ENCODE data around the gene ZNF3. TPM values are rescaled to one million over a fixed set of nuclear protein-coding genes. Genes with fewer than 3 reads are reported as not detected.

Gene ZNF3
- total RNA-seq, 1 donor from 2014 or later: 39.6 TPM

GRCh38 chr7:100087055-100087750 lies 5.7 kb upstream of the ZNF3 start:
- peak overlapping the region; percentile 89 for H3K4me3 Mint-ChIP-seq
- no peak overlapping the region for H3K27ac Mint-ChIP-seq
- TF ChIP-seq CTCF (IDR thresholded peaks at IDR 0.05): no peak
- H3K4me1 Mint-ChIP-seq: peaks cover 30% of the 10 kb centered on the region
- ChIA-PET CTCF (no interaction called here), POLR2A (interaction anchor here (0.6 to 4.7 kb wide), 3 partner anchors 13 to 39 kb away, joined by 4 to 48 read pairs (median 7); partner anchors contain the start of genes AP4M1, MBLAC1 and MCM7)
- peaks cover 29% of the 10 kb centered on the region for H3K36me3 Mint-ChIP-seq (ENCODE audit: low read depth)
- DNase-seq (no peak), ATAC-seq (ENCODE audit: low read depth) (no peak)
- H3K9me3 Mint-ChIP-seq: no peaks in the 10 kb centered on the region
- intact Hi-C loops (cut with micrococcal nuclease): loop anchor here (10.0 kb wide), 3 partner anchors 588 to 1168 kb away; partner anchors contain the start of genes GNB2 and ZNF789
- no peaks in the 10 kb centered on the region for H3K27me3 Mint-ChIP-seq

- H3K9me3 Mint-ChIP-seq: no peaks in the 10 kb centered on the region
- POLR2A ChIA-PET: no interaction called here
- CTCF ChIA-PET: no interaction called here
- TF ChIP-seq CTCF (IDR thresholded peaks at IDR 0.05): no peak
- no peak for ATAC-seq (ENCODE audit: low read depth)
- H3K4me3 Mint-ChIP-seq: no peak overlapping the region
- H3K27me3 Mint-ChIP-seq: no peaks in the 10 kb centered on the region
- H3K4me1 Mint-ChIP-seq: peaks cover 41% of the 10 kb centered on the region
- H3K27ac Mint-ChIP-seq: no peak overlapping the region
- peaks cover 20% of the 10 kb centered on the region for H3K36me3 Mint-ChIP-seq (ENCODE audit: low read depth)
- intact Hi-C loops (cut with micrococcal nuclease): loop anchor here (10.0 kb wide), 3 partner anchors 589 to 1169 kb away; partner anchors contain the start of genes GNB2 and ZNF789
- DNase-seq: no peak
These were observed 4.0 kb upstream of the ZNF3 start for GRCh38 chr7:100085515-100085914.

- POLR2A ChIA-PET: interaction anchor here (0.5 to 3.2 kb wide), 37 partner anchors 8 to 792 kb away, joined by 3 to 64 read pairs (median 4); partner anchors contain the start of genes AP4M1, FAM200A, FBXO24 and GPC2
- H3K36me3 Mint-ChIP-seq (ENCODE audit: low read depth): peaks cover 19% of the 10 kb centered on the region
- no peaks in the 10 kb centered on the region for H3K27me3 Mint-ChIP-seq
- CTCF ChIA-PET: interaction anchor here (0.8 to 1.3 kb wide), 6 partner anchors 19 to 164 kb away, joined by 3 to 5 read pairs (median 3); partner anchors contain the start of gene MBLAC1
- no peak for ATAC-seq (ENCODE audit: low read depth)
- no peak for TF ChIP-seq CTCF (IDR thresholded peaks at IDR 0.05)
- no peak for DNase-seq
- H3K27ac Mint-ChIP-seq: peak overlapping the region; percentile 91
- intact Hi-C loops (cut with micrococcal nuclease): loop anchor here (1.0 to 10.0 kb wide), 10 partner anchors 18 to 1172 kb away; partner anchors contain the start of genes AP4M1, CNPY4, GNB2 and MCM7
- H3K4me3 Mint-ChIP-seq: peak overlapping the region; percentile 89
- no peaks in the 10 kb centered on the region for H3K9me3 Mint-ChIP-seq
- H3K4me1 Mint-ChIP-seq: peaks cover 38% of the 10 kb centered on the region
These were observed 1.5 kb upstream of the ZNF3 start for GRCh38 chr7:100082978-100083377.

GRCh38 chr7:100080907-100081534 lies 502 bp downstream of the ZNF3 start:
- ATAC-seq (ENCODE audit: low read depth) (no peak), DNase-seq (no peak)
- Mint-ChIP-seq H3K4me1 (peaks cover 34% of the 10 kb centered on the region), H3K27ac (peak overlapping the region; percentile 71), H3K9me3 (no peaks in the 10 kb centered on the region), H3K27me3 (no peaks in the 10 kb centered on the region), H3K36me3 (ENCODE audit: low read depth) (peaks cover 32% of the 10 kb centered on the region), H3K4me3 (peak overlapping the region; percentile 89)
- CTCF ChIA-PET: interaction anchor here (1.5 kb wide), 1 partner anchor 31 kb away, joined by 4 read pairs; no protein-coding TSS in a partner anchor
- intact Hi-C loops (cut with micrococcal nuclease): loop anchor here (1.0 to 10.0 kb wide), 13 partner anchors 32 to 1174 kb away; partner anchors contain the start of genes GNB2, TRIM4, UFSP1 and ZKSCAN1
- TF ChIP-seq CTCF (IDR thresholded peaks at IDR 0.05): no peak
- POLR2A ChIA-PET: interaction anchor here (0.6 to 3.2 kb wide), 5 partner anchors 20 to 162 kb away, joined by 3 to 64 read pairs (median 3); partner anchors contain the start of genes AP4M1, MCM7, TRIM4 and ZSCAN21

Data from activated B cell treated with CpG ODN at 0.5 μM for 24 hours (primary cell).